Breast epithelium (tissue), 3 donors: Measurements from ENCODE around the gene ATP7A.

Experiments used
- CTCF ChIP-seq, 3 donors: fragments of 450-650 bp; IDR thresholded peaks; one replicate each; pipeline ENCODE4 v1.5.1; 2016 to 2017; ENCODE audit warnings: antibody characterized with exemption in 3 of 3, mild to moderate bottlenecking in 3 of 3, moderate library complexity in 3 of 3
- POLR2AphosphoS5 ChIP-seq, 3 donors: sonication (generic); formaldehyde crosslinking; IDR thresholded peaks; one replicate each; pipeline ENCODE4 v1.6.1; 2017; ENCODE audit warnings: antibody characterized with exemption in 3 of 3

GRCh38 chrX:77966361-77966760 is 55.9 kb downstream of the ATP7A start:
- TF ChIP-seq CTCF (IDR thresholded peaks at IDR 0.05) (no peak), POLR2AphosphoS5 (IDR thresholded peaks at IDR 0.05) (no peak)
